ENCODE results near the gene SYT17.

SYT17 gene

DNA sequence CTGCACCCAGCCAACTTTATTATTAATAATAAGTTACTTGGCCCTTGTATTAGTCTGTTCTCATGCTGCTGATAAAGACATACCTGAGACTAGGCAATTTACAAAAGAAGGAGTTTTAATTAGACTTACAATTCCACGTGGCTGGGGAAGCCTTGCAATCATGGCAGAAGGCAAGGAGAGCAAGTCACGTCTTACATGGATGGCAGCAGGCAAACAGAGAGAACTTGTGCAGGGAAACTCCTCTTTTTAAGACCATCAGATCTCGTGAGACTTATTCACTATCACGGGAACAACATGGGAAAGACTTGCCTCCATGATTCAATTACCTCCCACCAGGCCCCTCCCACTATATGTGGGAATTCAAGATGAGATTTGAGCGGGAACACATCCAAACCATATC is 47.7 kb downstream of the SYT17 start:
- no peak for DNase-seq (ENCODE audit: low read depth, low spot score)

- DNase-seq (ENCODE audit: low read depth, low spot score), result no peak
Measured at GRCh38 chr16:19218581-19218980, 50.5 kb downstream of the SYT17 start.

GRCh38 chr16:19219836-19220235 is 51.8 kb downstream of the SYT17 start:
- DNase-seq (ENCODE audit: low read depth, low spot score), result no peak

- DNase-seq (ENCODE audit: low read depth, low spot score), result no peak
Measured at GRCh38 chr16:19223235-19224170, 55.5 kb downstream of the SYT17 start.

- DNase-seq (ENCODE audit: low read depth, low spot score), result no peak
Measured at GRCh38 chr16:19225651-19226050, 57.6 kb downstream of the SYT17 start.

- peak; percentile 87 for DNase-seq (ENCODE audit: low read depth, low spot score)
Measured at GRCh38 chr16:19227643-19228042, 59.6 kb downstream of the SYT17 start.

GRCh38 chr16:19228052-19228451 is 60.0 kb downstream of the SYT17 start:
- DNase-seq (ENCODE audit: low read depth, low spot score), result peak; percentile 72

DNA sequence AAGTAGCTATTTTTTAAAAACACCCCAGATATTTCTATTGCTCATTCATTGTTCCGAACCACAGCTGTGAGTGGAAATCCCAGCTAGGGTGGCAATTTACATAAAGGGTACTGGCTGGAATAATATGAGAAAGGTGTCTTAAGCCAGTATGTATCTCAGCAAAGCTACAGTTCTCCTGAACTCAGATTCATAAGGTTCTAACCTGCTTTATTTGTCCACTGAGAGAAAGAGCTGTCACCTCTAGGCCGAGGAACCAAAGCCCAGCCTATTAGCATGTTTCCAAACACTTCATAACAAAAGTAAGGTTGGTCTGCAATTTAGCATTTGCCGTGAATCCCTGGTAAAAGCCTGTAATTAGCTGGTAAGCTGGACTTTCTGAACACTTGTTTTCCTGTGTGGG is 60.5 kb downstream of the SYT17 start:
- peak; percentile 47 for DNase-seq (ENCODE audit: low read depth, low spot score)

DNA sequence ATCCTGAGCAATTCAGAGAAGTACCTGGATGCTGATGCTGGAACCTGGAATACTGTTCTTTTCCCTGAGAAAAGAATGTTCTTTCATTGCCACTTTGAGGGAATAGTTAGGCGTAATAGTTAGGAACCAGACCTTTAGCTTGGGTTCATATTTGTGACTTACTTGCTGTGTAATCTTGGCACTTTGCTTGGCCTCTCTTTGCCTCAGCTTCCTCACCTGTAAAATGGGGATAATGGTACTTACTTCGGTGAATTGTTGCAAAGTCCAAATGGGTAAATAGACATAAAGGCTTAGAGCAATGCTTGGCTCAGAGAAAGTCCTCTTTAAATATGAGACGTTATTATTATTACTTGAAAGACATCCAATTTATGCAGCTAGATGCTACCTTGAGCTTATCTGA is 62.5 kb downstream of the SYT17 start:
- no peak for DNase-seq (ENCODE audit: low read depth, low spot score)

DNA sequence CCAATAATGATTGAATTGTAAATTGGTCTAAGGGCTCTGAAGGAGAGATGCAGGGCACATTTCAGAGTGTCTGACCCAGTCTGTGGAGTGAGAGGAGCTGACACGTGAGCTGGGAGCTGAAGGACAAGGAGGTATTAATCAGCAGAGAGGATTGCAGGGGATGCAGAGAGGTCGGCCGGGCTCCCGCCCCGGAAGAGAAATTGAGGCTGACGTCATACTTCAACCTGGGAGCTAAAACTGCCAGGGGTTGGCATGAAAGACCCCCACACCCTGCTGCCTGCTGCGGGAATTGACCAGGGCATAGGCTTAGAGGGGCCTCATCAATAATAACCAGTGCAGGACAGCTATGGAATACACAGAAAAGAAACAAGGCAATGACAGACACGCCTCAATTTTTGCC is 63.8 kb downstream of the SYT17 start:
- DNase-seq (ENCODE audit: low read depth, low spot score), result peak; percentile 55

DNA sequence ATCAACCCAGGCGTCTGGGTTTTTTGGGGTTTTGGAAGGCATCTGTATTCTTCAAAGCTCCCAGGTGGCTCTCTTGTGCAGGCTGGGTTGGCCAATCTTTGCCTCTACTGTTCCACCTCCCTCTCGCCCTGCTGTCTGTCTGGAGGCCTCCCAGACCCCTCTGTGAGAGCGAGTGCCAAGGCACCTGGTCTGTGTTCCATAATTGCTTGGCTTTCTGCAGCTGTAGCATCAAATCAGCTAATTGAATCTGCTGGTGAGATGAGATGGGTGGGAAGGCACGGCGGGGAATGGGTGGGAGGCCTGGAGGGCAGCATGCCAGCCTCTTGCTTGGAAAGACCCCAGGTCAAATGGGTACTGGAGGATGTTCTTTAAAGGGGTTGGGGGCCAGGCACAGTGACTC is 64.9 kb downstream of the SYT17 start:
- no peak for DNase-seq (ENCODE audit: low read depth, low spot score)

- no peak for DNase-seq (ENCODE audit: low read depth, low spot score)
Measured at GRCh38 chr16:19235478-19235877, 67.4 kb downstream of the SYT17 start.

- no peak for DNase-seq (ENCODE audit: low read depth, low spot score)
Measured at GRCh38 chr16:19235886-19236285, 67.8 kb downstream of the SYT17 start.

DNA sequence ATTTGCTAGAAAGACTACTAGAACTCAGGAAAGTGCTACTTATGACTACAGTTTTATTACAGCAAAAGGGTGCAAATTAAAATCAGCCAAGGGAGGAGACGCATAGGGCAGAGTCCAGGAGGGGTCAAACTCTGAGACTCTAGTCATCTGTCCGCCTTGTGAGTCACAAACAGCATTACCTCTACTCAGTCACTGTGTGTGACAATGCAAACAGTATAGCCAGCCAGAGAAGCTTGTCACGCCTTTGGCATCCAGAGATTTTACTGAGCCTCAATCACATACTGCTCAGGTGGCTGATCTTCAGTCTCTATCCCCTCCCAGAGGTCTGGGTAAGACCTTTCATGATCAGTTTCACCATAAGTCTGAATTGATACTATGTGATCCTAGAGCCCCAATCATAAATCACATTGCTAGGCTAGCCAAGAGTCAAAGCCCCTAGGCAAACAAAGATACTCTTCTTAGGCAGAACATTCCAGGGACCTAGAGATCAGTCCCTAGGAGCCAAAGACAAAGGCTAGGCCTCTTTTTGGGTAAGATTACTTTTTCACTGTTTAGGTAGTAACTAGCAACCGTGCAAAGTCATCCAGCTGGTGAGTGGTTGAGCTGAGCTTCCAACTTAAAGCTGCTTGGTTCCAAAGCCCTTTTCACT is 68.6 kb downstream of the SYT17 start:
- peak; percentile 19 for DNase-seq (ENCODE audit: low read depth, low spot score)

GRCh38 chr16:19238406-19238805 is 70.4 kb downstream of the SYT17 start:
- no peak for DNase-seq (ENCODE audit: low read depth, low spot score)

- DNase-seq (ENCODE audit: low read depth, low spot score), result no peak
Measured at GRCh38 chr16:19239511-19240155, 71.6 kb downstream of the SYT17 start.

GRCh38 chr16:19240494-19240893 is 72.5 kb downstream of the SYT17 start:
- no peak for DNase-seq (ENCODE audit: low read depth, low spot score)

GRCh38 chr16:19241512-19241911 is 73.5 kb downstream of the SYT17 start:
- DNase-seq (ENCODE audit: low read depth, low spot score), result no peak

DNA sequence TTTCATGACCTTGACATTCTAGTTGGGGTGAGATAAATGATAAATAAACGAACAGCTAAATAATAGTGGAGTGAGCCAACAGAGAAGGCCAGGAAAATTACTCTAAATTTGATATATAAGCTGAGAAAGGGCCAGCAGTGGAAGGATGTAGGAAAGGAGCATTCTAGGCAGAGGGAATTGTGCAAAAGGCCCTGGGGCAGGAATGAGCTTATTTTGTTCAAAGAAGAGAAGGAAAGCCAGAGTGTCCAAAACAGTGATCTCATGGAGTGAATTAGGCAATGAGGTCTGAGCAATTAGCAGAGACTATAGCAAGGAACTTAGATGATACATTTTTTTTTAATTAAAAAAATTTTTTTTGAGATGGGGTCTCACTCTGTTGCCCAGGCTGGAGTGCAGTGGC is 74.1 kb downstream of the SYT17 start:
- DNase-seq (ENCODE audit: low read depth, low spot score), result no peak

DNA sequence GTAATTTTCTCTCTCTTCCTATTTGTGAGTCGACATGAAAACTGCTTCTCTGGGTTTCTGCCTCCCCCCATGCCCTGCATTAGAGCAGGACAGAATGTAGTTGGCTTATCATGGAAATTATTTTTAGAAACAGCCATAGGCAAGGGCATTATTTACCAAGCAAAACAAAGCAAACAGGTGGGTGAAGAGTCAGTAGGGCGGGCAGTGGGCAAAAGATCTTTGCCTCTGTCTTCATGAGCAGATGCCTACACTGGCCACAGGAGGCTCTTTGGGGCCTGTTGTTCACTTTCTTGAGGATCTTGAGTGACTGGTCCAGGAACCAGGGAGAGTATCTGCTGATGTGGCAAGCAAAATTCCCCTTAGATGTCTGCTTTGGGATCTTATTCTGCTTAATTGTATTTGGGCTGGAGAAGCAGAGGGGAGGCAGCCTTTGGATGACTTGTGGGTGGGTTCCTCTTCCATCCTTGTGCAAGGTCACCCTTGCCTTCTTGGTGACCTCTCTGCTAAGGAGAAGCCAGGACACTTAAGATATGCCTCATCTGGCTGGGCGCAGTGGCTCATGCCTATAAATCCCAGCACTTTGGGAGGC is 75.0 kb downstream of the SYT17 start:
- DNase-seq (ENCODE audit: low read depth, low spot score), result no peak

DNA sequence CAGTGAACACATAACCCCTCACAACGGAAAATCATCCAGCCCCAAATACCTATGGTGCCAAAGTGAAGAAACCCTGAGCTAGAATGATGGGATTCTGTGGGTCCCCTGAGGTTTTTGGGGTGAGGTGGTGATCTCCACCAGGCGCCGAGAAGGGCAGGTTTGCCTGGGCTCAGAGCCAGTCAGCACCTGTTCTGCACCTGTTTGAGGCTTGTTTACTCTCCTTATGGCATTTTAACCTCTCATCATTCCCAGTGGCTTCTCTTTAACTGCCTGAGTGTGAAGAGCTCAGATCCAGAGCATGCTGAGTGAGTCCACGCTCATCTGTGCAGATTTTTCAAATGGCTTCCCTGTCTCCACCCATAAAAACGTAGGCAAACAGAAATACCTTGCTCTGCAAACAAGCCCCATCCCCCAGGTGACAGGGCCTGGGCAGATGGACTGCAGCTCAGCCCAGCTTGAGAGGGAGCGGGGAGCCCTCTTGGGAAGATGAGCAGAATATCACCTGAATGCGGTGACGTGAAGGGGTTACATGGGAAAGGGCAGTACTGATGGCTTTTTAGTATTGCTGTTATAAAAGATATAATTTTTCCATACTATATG is 77.4 kb downstream of the SYT17 start:
- DNase-seq (ENCODE audit: low read depth, low spot score), result no peak

- DNase-seq (ENCODE audit: low read depth, low spot score), result no peak
Measured at GRCh38 chr16:19252904-19253303, 84.9 kb downstream of the SYT17 start.

Measured in astrocyte of the hippocampus (primary cell).